GM21737 (cell line): ENCODE data around the gene SLC8A2.

Experiments
- ATAC-seq: cut with Tn5 transposase; IDR thresholded peaks from one replicate; pipeline ENCODE4 v1.9.1; 2021; ENCODE audit warnings: mild to moderate bottlenecking, moderate library complexity; ENCODE audit not compliant: unreplicated experiment

The SLC8A2 gene

GRCh38 chr19:47471733-47472457 is at the start of gene SLC8A2:
Gene SLC8A2 (minus strand): TSS chr19:47471893. CDS start chr19:47466403, 5,490 bp downstream.
- no peak for ATAC-seq

- ATAC-seq, result no peak
Observed at GRCh38 chr19:47520839-47521238, 49.1 kb upstream of the SLC8A2 start.

GRCh38 chr19:47520343-47520806 is 48.7 kb upstream of the SLC8A2 start:
- no peak for ATAC-seq

DNA sequence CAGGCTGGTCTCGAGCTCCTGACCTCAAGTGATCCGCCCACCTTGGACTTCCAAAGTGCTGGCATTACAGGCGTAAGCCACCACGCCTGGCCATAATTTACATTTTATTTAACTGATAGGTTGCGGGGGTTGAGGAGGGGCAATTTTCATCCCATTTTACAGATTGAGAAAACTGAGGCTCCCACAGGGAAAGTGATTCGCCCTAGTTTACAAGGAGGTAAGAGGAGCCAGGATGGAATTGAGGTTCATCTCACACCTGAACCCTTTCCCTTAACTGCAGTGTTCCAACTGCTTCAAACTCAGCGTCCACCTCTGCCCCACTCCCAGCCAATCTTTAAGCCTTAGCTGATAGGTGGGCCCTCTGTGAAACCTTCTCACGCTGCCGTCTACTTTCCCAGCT is 47.2 kb upstream of the SLC8A2 start:
- no peak for ATAC-seq

DNA sequence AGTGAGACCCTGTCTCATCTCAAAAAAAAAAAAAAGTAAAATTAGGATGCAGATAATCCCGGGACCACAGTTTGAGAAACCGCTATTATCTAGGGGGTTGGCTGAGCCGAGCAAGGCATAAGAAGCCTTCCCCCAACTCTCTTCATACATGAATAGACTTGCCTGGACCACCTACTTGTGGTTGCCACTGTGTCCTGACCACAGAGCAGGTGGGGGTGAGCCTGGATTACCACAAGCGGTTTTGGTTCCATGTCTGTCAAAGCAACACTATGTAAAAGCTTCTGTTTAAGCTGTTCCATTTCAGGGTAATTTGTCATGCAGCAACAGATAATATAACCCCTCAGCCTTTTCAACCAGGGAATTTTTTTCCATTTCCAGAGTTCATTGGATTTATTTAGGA is 46.4 kb upstream of the SLC8A2 start:
- no peak for ATAC-seq

DNA sequence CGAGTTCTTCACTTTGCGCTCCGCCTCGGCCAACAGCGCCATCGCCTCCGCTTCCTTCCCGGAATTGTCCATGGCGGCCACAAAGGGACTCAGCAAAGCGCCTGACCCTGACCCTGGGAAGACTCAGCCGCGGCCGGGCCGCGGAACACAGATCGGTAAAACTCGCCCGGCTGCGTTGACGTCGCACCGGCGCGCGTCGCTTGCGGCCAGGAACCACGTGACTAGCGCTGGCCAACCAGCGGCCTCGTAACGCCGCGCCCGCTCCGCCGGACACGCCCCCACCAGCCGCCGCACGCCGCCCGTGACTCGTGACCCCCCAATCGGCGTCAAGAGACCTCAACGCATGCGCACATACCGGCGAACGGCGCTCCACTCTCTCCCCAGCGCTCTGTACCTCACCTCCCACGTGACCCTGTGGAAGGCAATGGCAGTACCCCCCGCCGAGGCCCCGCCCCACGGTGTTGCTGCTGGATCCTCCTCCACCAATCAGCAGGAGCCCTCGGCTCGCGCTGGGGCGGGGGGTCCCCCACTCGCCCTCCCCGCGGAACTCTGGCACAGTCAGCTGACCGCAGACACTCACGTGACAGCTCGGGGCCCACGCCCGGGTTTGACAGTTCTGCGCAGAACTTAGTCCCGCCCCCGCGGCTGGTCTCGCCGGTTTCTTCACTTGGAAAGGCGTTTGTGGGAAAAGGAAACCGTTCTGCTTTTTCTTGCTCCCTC is 43.3 kb upstream of the SLC8A2 start, which contains the start of gene NAPA:
TSS of gene NAPA (minus strand) at position 195 of the 720 bp plus-strand sequence. CDS start at position 72, 123 bp downstream.
- peak; percentile 79 for ATAC-seq

- ATAC-seq, result peak; percentile 0
Observed at GRCh38 chr19:47514151-47514868, 42.6 kb upstream of the SLC8A2 start.

- ATAC-seq, result no peak
Observed at GRCh38 chr19:47512948-47513319, 41.2 kb upstream of the SLC8A2 start.

- no peak for ATAC-seq
Observed at GRCh38 chr19:47512183-47512947, 40.7 kb upstream of the SLC8A2 start.

GRCh38 chr19:47511681-47512080 is 40.0 kb upstream of the SLC8A2 start:
- no peak for ATAC-seq

DNA sequence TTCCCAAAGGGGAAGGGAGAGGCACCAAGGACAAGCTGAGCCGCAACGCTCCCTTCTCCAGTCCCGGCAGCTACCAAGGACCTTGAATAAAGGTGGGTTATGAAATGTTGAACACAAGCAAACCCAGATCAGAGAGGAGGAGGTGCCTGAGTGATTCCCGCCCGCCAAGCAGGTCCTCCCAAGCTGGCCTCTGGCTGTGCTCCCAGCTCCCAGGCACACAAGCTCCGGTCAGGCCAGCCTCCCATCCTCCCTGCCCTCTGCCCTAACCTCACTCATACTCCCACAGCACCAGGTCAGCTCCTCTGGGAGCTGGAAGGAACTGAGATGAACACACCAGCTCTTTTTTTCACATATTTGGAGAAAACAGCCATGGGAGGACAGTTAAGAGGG is 39.4 kb upstream of the SLC8A2 start:
- ATAC-seq, result no peak

- no peak for ATAC-seq
Observed at GRCh38 chr19:47510516-47511127, 38.9 kb upstream of the SLC8A2 start.

GRCh38 chr19:47509973-47510372 is 38.3 kb upstream of the SLC8A2 start:
- no peak for ATAC-seq

DNA sequence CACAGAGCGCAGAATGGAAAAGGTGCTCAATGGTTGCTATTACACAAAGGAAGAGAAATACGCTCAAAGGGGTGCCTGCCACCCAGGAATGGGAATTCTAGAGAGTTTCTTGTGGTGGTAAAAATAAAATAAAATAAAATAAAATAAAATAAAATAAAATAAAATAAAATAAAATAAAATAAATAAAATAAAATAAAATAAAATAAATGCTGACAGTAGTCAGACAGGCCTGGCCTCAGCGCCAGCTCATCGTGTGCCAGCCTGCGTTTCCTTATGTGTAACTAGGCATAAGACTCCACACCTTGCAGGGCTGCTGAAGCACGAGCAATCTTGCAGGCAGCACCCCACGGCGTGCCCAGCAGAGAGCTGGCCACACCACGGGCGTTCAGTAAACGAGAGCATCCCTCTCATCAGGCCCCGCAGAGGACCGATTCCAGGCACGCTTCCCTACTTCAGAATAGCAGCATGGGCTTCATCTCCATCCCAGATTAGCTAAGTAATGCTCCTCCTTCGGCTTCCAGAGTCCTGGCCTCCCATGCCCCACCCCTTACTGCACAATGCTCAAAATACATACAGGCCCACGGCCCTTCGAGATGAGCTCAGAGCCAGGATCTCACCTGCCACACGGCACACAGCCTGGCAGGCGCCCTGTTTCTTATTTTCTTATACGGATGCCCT is 37.6 kb upstream of the SLC8A2 start:
- no peak for ATAC-seq

GRCh38 chr19:47508721-47509120 is 37.0 kb upstream of the SLC8A2 start:
- ATAC-seq, result no peak

DNA sequence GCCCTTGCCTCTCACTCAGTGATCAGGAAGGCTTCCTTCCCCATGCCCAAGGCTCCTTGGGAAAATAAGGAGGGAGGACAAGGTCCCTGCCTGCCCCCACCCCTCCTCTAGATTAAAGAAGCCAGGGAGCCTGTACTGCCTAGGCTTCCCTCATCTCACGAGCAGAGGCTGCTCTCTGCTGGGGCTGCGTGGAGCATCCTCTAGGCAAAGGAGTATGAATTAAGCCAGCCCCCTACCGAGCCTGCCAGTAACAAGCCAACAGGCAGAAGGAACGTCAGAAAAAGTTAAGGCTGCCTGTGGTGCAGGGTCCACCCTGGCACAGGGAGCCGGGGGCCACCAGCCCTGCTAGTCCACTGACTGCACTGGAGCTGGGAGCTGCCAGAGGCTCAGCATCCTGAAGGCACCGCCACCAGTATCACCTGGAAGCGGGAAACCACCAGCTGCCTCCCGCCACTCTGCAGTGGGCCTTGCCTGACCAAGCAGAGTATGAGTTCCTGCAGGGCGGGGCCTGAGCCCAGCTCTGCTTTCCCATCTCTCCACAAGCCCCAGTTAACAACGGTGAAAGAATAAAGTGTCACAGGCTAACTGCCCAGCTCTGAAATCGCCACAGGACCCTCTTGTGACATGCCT is 36.3 kb upstream of the SLC8A2 start:
- no peak for ATAC-seq

GRCh38 chr19:47507012-47507411 is 35.3 kb upstream of the SLC8A2 start:
- no peak for ATAC-seq

DNA sequence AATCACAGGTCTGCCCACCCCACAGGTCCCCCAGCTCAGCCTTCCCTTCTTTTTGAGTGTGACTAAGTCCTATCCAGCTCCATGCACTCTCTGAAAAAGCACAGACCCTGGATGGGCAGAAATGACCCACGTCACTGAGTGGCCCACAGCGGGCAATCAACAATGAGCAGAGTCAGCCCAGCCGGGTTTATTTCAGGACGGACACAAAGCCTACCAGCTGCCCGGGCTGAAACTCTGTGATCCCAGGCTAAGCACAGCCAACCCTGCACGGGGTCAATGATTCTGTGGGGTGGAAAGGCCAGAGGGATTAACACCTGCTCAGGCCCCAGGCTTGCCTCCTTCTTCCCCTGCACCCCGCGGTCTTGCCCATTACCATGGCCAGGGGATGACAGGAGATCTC is 34.8 kb upstream of the SLC8A2 start:
- no peak for ATAC-seq

GRCh38 chr19:47505506-47505905 is 33.8 kb upstream of the SLC8A2 start:
- ATAC-seq, result no peak

- ATAC-seq, result no peak
Observed at GRCh38 chr19:47503826-47504150, 32.1 kb upstream of the SLC8A2 start.
